NCI-H2196 treated with DMSO at 0.1 percent for 48 hours (cell line): ENCODE measurements around the gene TRPT1.

Source experiments
- DNase-seq: peaks from one replicate; lab custom pipeline; 2025; ENCODE audit not compliant: unreplicated experiment; lab: John Stamatoyannopoulos, UW

Gene TRPT1

DNA sequence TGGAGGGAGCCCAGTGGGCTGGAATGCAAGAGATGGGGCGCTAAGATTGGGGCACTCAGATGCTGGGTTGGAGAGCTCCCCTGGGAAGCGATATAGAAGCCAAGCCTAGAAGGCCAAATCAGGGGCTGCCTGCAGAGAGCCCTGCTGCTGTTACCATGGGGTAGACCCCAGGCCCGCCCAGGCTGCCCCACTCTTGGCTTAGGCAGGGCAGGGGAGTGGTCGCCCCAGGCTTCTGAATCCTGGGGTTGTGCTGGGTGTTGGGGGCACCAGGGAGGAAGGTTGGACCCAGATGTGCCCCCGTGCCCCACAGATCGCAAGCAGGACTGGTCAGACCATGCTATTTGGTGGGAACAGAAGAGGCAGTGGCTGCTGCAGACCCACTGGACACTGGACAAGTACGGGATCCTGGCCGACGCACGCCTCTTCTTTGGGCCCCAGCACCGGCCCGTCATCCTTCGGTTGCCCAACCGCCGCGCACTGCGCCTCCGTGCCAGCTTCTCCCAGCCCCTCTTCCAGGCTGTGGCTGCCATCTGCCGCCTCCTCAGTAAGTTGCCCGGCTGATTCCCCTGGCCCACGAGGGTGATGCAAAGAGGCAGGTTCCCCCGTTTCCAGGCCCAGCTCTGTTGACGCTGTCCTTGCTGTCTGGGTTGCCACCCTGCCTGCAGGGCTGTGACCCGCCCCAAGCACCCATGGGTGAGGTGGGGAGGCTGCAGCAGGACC is 15.5 kb downstream of the TRPT1 start:
- no peak for DNase-seq

DNA sequence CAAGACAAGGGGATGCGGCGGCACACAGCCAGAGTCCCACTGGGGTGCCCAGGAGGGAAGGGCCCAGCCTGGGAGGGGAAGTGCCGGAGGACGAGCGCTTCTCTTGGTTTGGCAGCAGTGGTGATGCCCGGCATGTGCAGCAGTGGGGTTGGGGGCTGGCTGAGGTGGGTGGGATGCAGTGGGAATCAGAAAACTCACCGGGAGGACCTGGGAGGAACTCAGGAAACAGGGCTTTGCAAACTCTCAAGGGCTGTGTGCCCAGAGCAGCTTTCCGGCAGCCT is 16.5 kb downstream of the TRPT1 start:
- DNase-seq = no peak

DNA sequence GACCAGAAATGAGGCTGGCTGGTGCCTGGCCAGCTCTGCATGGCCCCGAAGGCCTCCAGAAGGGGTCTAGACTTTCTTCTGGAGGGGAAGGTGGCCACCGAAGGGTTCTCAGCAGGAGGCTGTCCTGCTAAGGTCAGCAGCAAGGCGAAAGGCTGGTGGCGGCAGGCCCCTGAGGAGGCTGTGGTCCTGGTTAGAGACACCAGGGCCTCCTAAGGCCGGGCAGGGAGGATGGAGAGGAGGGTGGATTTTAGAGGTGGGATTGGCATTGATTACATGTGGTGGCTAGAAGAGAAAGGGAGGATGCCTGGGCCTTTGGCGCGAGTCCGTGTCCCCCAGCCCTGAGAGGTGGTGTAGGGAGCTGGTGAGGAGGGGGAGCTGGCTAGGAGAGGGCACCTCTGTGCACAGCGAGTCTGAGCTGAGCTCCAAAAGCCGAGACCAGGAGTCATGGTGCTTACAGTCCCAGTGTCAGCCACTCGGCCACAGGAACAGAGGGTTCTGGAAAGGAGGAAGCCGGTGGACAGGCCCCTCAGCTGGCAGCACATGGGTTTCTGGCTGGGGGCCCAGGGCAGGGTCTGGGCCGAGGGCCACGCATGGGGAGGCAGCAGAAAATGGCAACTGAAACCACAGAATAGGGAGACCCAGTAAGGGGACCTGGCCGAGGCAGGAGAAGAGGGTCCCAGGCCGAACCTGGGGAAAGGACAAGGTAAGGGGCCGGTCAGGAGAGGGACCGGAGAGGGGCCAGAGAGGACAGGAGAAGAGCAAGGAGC is 17.0 kb downstream of the TRPT1 start:
- no peak for DNase-seq

DNA sequence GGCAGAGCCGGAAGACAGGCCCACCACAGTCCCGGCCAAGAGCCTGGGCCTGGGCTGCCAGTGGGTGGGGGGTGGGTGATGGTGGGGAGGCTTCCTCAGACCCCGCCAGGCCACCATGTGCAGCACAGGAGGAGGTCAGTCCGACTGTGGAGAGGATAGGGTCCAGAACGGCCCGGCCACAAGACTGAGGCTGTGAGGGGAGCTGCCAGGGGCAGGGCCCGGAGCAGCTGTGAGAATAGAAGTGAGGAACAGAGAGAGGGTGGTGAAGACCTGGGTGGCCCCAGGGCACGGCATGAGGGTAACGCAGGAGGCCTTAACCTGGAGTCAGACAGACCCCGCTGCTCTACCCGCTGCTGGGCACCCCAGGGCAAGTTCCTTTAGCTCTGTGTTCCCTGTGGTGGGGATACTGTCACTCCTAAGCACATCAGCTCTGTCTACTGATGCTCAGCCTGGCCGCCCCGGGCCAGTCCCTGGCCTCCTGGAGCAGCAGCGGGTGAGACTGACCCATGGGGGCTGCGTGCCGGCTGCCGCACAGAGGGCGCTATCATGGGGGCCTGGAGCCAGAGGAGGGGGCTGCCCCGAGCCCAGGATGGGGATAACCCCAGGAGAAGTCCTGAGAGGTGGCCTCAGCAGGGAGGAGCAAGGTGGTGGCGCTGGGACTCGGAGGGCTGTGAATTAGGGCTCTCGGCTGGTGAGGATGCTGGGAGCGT is 17.7 kb downstream of the TRPT1 start:
- DNase-seq = no peak

DNA sequence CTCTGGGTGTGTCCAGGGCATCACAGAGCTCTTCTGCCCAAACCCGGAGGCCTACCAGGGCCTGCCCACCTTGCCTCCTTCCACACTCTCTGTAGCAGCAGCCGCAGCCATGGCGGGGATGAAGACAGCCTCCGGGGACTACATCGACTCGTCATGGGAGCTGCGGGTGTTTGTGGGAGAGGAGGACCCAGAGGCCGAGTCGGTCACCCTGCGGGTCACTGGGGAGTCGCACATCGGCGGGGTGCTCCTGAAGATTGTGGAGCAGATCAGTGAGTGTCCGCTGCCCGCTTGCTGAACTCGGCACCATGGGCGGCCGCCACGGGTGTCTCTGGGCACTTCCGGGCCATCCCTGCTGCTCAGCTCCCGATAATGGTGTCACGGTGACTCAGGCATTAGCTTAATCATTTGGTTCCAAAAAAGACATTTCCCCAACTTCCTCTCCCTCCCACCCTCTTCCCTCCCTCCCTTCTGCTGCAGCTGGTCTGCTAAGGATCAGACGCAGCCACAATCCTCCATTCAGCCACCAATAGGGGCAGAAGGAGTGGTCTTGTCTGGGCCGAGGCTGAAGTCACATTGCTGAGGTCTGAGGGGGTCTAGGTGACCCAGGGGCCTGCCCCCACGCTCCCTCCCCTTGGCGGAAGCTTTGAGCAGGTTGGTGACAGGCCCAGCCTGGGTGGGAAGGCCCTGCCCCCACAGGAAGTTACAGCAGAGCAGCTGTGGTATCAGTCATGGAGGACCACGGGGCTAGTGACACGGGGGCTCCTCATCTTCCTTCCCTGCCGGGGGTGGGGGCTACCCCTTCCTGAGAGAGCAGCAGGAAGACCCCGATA is 18.5 kb downstream of the TRPT1 start:
- DNase-seq = no peak

DNA sequence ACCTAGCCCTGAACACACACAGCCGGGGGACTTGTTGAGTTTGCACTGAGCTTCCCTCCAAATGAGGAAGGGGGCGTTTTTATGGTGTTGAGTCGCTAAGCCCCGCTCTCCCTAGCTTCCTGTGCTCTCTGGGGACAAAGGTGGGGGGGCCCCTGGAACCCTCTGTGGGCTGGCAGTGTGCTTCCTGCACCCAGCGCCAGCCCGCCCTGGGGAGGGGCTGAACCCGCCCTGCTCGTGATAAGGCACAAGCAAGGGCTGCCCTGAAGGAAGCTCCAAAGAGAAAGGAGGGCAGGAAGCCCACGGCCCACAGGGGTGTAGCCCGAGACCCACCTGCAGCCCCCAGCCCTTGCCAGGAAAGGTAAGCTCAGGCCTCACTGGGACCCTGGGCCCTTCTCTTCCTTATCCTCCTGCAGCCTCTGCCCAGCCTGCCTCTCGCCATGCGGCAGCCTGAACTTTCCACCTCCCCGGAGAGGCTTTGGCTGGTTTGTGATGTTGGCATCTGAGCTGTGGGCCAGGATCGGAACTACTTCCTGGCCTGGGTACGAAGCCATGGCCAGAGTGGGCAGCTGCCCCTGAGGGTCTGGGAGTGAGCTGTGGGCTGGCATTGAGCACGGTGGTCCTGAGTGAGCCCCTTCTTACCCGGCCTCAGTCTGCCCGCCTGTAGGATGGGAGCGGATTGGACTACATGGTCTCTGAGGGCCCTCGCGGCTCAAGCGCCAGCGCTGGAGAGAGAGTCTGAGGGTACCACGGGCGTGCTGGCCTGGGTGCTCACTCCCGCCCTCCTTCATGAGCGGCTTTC is 19.3 kb downstream of the TRPT1 start, which contains the start of gene FERMT3:
Gene FERMT3, plus strand, starts transcription at position 265 of the 799 bp plus-strand sequence. CDS start 644 bp downstream, outside the sequence.
- no peak for DNase-seq

DNA sequence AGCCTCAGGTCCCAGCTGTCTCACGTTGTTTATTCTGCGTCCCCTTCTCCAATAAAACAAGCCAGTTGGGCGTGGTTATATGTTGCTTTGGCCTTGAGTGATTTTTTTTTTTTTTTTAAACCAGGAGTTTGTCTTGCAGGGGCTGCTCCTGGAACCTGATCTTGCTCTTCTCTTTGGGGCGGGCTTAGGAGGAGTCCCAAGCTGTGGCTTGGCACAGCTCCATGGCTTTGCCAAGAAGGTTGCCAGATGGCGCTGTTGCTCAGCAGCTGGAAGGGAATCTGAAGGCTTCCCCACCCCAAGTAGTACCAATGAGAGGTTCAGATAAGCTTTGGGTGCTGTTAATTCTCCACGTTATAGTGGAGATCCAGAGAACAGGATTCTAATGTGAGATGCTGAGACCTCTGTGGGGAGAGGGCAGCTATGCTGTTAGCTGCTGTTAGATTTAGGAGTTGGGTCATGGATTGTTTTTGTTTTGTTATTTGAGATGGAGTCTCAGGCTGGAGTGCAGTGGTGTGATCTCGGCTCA is 21.5 kb downstream of the TRPT1 start:
- DNase-seq = peak; percentile 70

DNA sequence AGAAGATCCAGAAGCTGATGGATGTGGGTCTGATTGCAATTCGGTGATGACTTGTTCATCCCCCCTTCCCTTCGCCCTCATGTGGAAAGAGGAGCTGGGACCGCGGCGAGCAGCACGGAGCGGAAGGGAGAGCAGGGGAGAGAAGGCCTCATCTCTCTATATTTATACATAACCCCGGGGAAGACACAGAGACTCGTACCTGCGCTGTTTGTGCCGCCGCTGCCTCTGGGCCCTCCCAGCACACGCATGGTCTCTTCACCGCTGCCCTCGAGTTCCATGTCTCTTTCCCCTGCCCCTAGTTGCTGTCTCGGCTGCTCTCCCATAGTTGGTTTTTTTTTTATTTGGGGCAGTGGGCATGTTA is 21.9 kb downstream of the TRPT1 start:
- no peak for DNase-seq

DNA sequence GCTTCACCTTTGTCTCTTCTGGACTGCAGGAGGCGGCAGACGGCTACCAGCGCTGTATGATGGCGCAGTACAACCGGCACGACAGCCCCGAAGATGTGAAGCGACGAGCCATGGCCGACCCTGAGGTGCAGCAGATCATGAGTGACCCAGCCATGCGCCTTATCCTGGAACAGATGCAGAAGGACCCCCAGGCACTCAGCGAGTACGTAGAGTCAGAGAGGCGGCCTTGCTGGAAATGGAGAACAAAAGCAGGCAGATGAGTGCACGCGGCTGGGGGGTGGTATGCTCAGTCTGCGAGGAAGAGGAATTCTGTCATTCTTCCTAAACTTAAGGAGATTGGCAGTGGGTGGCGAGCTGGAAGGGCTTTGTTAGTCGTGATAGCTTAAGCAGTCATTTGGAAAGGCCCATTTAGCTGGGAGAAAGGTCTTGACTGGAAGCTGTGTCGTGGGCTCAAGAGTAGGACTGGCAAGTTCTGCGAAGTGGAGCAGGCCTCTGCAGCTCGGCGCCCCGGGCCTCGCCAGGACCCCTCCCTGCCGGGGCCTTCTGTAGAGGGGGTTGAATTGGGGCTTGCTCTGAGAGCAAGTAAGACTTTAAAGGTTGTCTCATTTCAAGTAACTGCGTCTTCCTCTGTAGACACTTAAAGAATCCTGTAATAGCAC is 22.4 kb downstream of the TRPT1 start:
- no peak for DNase-seq

DNA sequence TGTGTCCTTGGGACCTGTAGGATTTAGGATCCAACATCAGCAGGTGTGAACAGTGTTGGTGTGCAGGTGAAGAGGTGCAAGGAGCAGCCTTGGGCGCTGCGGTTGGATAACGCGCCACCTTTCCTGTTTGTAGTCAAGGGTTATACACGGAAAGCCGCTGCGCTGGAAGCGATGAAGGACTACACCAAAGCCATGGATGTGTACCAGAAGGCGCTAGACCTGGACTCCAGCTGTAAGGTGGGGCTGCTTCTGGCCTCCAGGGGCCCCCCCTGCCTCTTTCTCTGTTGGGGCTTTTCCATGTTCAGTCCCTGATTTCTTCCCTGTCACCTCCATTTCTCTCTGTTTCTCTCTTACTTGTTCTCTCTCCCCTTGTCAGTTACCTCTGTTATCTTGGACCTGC is 23.0 kb downstream of the TRPT1 start:
- DNase-seq = no peak

DNA sequence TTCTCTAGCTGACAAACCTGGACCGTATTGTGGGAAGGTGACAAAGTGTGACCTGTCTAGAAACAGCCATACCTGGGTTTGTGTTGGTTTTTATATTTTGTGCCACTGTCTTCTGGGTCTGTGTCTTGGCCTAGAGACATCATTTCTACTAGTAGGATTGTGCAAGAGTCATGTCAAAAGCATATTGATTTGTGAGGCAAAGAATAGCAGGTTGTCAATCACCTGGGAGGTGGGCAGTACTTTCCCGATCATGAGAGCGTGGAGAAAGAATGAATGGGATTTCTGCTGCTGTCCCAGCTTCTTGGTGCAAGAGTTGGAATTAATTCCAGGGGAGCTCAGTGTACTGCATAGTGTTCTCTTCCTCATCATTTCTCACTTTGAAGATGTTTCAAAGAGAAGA is 24.4 kb downstream of the TRPT1 start:
- no peak for DNase-seq

DNA sequence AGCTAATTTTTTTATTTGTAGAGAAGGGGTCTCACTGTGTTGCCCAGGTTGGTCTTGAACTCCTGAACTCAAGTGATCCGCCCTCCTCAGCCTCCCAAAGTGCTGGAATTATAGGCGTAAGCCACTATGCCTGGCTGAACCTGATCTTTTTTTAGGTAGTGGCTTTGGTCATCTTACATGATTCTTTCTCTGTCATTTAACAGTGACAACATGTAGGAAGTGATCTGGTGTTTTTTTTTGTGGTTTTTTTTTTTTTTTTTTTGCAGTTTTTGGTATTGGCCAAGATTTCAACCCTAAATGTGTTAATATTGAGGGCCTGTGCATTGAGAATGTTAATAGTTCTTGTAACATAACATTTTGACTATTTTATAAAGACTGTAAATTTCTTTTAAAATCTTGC is 27.5 kb downstream of the TRPT1 start:
- no peak for DNase-seq

DNA sequence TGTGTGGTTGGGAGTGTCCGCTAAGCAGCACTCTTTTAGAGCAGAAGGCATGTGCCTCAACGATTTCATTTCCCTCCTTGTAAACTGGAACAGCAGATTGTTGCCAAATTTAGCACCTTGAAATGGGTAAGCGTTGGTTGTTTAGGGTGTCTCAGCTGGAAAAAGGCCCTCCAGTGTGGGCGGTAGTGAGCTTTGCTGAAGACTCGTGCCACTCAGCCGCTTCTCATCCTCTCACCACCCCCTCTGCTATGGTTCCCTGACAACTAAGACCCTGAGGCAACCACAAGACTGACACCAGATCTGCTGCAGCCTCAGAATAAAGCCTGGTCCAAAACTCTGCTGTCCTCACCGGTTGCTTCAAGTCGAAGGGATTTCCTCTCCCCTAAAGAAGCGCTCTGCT is 29.4 kb downstream of the TRPT1 start:
- no peak for DNase-seq

DNA sequence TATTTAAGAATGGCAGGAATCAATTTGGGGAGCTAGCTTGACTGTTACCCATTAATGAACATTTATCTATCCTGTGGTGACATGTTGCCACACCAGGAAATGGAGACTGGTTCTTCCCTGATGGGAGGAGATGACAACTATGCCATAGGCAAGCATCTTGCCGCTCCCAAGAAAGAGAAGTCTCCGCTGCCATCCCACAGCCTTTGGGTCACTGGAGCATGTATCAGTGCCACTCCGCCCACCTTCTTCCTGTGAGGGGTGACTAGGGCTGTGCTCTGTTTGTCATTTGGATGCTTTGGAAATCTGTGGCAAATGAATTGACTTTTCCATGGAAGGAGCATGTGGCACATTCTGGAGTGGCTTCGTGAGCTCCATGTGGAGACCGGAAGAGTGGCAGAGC is 33.6 kb downstream of the TRPT1 start:
- DNase-seq = no peak

DNA sequence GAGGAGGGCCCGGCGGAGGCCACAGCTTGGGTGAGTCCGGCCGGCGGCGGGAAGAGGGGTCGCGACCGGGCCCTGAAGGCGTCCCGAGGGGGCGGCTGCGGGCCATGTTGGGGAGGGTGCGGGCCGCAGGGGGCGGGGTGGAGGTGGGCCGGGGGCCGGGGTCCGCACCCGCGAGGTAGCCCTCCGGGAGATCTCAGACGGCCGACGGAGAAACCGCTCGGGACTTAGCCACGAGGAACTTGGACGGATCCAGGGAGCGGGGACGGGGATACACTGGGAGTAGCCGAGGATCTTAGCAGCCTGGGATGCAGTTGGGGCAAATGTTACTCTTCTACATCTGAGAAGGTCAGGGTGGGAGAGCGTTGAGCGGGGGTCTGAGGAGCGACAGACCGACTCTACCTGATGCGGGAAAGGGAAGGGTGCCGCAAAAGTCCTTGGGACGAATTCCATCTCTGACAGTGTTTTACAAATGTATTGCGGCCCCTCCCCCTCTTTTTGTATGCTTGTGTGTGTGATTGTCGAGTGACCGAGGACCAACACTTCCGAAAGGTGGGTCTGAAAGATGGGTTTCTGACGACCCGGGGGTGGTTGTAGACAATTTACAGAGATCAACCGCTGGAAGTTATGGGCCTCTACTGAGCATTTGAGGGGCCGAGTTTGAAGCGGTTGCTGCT is 39.4 kb downstream of the TRPT1 start:
- no peak for DNase-seq

DNA sequence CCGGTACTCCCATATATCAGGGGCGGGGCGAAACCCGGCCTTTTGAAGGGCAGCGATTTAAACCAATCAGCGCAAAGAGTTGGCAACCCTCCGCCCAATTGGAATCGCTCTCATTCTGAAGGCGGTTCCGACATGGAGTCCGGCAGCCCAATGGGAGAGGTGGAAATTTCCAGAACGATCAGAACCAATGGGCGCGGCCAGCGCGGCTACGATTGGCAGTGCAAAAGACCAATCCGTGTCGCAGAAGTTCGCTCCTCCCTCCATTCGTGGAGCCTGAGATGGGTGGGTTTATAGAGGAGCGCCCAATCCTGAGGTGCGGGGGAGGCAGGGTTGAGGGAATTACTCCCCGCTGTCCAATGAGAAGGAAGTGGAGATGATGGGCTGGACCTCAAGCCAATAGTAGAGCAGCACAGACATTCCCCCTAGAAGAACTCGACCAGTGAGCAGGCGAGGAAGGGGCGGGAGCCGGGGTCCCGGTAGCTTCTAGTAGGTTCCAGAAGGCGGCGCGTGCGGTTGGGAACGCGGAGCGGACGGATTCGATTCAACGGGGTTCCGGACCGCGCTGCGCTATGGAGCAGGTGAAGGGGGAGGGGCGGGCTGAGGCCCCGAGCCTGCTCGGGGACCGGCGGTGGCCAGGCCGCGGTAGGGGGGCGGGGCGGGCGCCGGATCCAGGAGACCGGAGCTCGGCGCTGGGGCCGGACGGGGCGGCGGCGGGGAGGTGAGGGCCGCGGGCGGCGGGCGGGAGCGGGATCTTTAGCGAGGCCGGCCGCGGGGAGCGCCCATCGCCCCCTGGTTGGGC is 40.1 kb downstream of the TRPT1 start, which contains the start of gene STIP1:
Gene STIP1, plus strand, starts transcription at position 479 of the 799 bp plus-strand sequence. Its CDS starts 91 bp downstream, at position 570.
- peak; percentile 93 for DNase-seq

DNA sequence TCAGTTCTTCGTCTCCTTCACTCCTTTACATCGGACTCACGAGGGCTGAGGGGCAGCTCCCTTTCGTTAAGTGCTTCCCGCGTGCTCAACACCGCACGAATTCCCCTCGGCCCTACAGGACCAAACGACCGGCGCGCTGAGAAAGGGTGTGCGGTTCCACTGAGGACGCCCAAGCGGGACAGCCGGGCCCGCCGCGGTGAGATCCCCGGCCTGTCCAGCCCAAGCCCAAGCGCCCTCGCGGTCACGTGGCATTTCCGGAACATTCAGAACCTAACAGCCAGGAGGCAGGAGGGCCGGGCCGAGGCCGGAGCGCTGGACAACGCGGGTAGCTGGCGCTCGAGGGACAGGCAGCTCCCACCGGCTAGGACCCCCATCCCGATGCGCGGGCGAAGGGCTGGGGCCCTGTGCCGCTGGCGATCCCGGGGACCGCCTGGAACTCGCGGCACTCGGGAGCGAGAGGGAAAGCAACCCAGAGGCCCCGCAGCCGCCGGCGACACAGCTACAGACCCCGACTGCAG is 40.8 kb downstream of the TRPT1 start:
- DNase-seq = peak; percentile 47

DNA sequence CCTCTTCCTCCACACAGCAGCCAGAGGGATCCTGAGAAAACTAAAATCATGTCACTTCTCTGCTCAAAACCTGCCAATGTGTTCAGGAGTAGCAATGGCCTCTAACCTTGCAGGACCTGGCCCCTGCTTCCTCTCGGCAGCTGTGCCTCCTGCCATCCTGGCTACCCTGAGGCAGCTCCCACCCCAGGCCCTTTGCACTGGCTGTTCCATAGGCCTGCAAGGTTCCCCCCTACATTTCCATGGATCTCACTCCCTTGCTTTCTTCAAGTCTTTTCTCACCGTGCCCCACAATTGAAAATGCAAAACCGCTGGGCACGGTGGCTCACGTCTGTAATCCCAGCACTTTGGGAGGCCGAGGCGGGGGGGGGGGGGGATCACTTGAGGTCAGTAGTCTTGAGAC is 42.1 kb downstream of the TRPT1 start:
- DNase-seq = no peak
